Osteocyte (in vitro differentiated cells): ENCODE measurements around the gene LHX6. TPM values are rescaled to one million over a fixed set of nuclear protein-coding genes. Genes with fewer than 3 reads are reported as not detected.

Experiments used
- DNase-seq: peaks from one replicate; pipeline ENCODE4 v3.0.0; 2021; ENCODE audit warnings: mixed read lengths; ENCODE audit not compliant: unreplicated experiment; ENCODE audit errors: extremely low spot score
- H3K27ac Mint-ChIP-seq: one replicate; pipeline ENCODE4 v1.8.0; 2021; ENCODE audit warnings: mild to moderate bottlenecking, mixed read lengths; ENCODE audit not compliant: unreplicated experiment
- H3K27me3 Mint-ChIP-seq: one replicate; pipeline ENCODE4 v1.8.0; 2021; ENCODE audit warnings: mixed read lengths; ENCODE audit not compliant: unreplicated experiment
- H3K36me3 Mint-ChIP-seq: one replicate; pipeline ENCODE4 v1.8.0; 2021; ENCODE audit warnings: mixed read lengths; ENCODE audit not compliant: unreplicated experiment
- H3K4me1 Mint-ChIP-seq: one replicate; pipeline ENCODE4 v1.8.0; 2021; ENCODE audit warnings: mixed read lengths; ENCODE audit not compliant: unreplicated experiment
- H3K4me3 Mint-ChIP-seq: one replicate; pipeline ENCODE4 v1.8.0; 2021; ENCODE audit warnings: mild to moderate bottlenecking, moderate library complexity, mixed read lengths; ENCODE audit not compliant: unreplicated experiment
- H3K9me3 Mint-ChIP-seq: one replicate; pipeline ENCODE4 v1.8.0; 2021; ENCODE audit warnings: mixed read lengths; ENCODE audit not compliant: unreplicated experiment
- CTCF ChIP-seq: fragments of 200-600 bp; sonication (generic); IDR thresholded peaks from 2 replicates; pipeline ENCODE4 v1.5.0; 2021; ENCODE audit warnings: antibody characterized with exemption, mild to moderate bottlenecking, moderate library complexity
- total RNA-seq: library from RNA; stranded (reverse); gene quantifications from 2 replicates; pipeline ENCODE4 v1.2.1, GENCODE V29; 2021

The LHX6 gene
- total RNA-seq, 1 donor from 2014 or later: not detected

- no peak for DNase-seq
- H3K4me3 Mint-ChIP-seq: no peak overlapping the region
- no peaks in the 10 kb centered on the region for H3K27me3 Mint-ChIP-seq
- H3K27ac Mint-ChIP-seq: no peak overlapping the region
- no peaks in the 10 kb centered on the region for H3K9me3 Mint-ChIP-seq
- H3K4me1 Mint-ChIP-seq: peaks cover 3% of the 10 kb centered on the region
- TF ChIP-seq CTCF: no peak
- peaks cover 37% of the 10 kb centered on the region for H3K36me3 Mint-ChIP-seq
Measured at GRCh38 chr9:122252796-122253195, 24.0 kb upstream of the LHX6 start.

- no peaks in the 10 kb centered on the region for H3K9me3 Mint-ChIP-seq
- no peak for DNase-seq
- peaks cover 3% of the 10 kb centered on the region for H3K4me1 Mint-ChIP-seq
- no peak overlapping the region for H3K4me3 Mint-ChIP-seq
- peaks cover 43% of the 10 kb centered on the region for H3K36me3 Mint-ChIP-seq
- no peaks in the 10 kb centered on the region for H3K27me3 Mint-ChIP-seq
- TF ChIP-seq CTCF: no peak
- no peak overlapping the region for H3K27ac Mint-ChIP-seq
Measured at GRCh38 chr9:122251351-122251750, 22.6 kb upstream of the LHX6 start.

DNA sequence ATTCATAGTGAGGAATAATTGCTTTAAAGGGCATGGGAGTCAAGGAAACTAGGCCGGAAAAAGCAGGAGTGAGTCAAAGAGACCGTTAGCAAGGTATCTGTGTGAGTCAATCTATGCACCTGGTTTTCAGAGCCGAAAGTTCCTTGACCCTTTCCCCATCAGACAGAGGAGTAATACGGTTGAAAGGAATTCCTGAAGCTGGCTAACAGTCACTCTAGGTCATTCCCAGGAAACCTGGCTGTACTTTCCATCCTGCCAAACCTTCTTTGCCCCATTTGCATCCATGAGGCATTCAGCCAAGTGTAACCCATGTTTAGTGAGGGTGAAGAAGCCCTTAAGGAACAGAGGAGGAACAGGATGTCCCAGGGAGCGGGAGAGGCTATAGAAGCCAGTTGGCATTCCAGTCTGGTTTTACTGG, 19.7 kb upstream of the LHX6 start:
- Mint-ChIP-seq H3K36me3 (peaks cover 52% of the 10 kb centered on the region), H3K4me3 (no peak overlapping the region), H3K9me3 (no peaks in the 10 kb centered on the region)

GRCh38 chr9:122246666-122247065, 17.9 kb upstream of the LHX6 start:
- Mint-ChIP-seq H3K4me1 (no peaks in the 10 kb centered on the region), H3K4me3 (no peak overlapping the region), H3K36me3 (peaks cover 60% of the 10 kb centered on the region), H3K27me3 (no peaks in the 10 kb centered on the region), H3K27ac (no peak overlapping the region), H3K9me3 (no peaks in the 10 kb centered on the region)
- DNase-seq: no peak
- no peak for TF ChIP-seq CTCF

More for the DNA sequence above, 19.7 kb upstream of the LHX6 start:
- H3K4me1 Mint-ChIP-seq: peaks cover 3% of the 10 kb centered on the region
- TF ChIP-seq CTCF: no peak
- no peak for DNase-seq
- H3K27me3 Mint-ChIP-seq: no peaks in the 10 kb centered on the region
- no peak overlapping the region for H3K27ac Mint-ChIP-seq

DNA sequence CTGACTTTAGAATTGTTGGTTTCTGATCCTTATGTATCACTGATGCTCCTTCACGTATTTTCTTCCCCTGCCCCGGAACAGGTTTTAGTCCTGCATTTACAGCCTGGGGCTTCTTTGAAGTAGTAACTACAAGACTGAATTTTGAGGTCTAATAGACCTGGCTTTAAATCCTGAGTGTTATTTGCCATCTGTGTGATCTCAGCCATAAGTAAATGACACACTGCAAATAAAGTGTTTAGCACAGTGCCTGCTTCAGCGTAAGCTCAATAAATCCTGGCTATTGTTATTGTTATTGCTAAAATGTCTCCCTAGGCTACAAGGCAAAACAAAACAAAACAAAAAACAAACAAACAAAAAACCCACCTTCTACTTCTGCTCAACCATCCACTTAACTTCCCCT, 15.6 kb upstream of the LHX6 start:
- Mint-ChIP-seq H3K4me1 (no peaks in the 10 kb centered on the region), H3K27ac (no peak overlapping the region), H3K4me3 (no peak overlapping the region), H3K9me3 (no peaks in the 10 kb centered on the region), H3K27me3 (no peaks in the 10 kb centered on the region), H3K36me3 (peaks cover 60% of the 10 kb centered on the region)
- no peak for DNase-seq
- no peak for TF ChIP-seq CTCF
